Chondrocyte (in vitro differentiated cells): ENCODE results near the gene WNT9A. TPM values are rescaled to one million over a fixed set of nuclear protein-coding genes. Genes with fewer than 3 reads are reported as not detected.
"Not testable (repeated sequence)": the region's sequence is repeated elsewhere in the genome, so short reads cannot be mapped to it uniquely, and the experiment has no call there.

Source experiments
- DNase-seq: peaks from one replicate; pipeline ENCODE4 v3.0.0; 2021; ENCODE audit warnings: mixed read lengths, low spot score
- H3K27ac Mint-ChIP-seq: one replicate; pipeline ENCODE4 v1.8.0; 2021; ENCODE audit warnings: mild to moderate bottlenecking, moderate library complexity, mixed read lengths; ENCODE audit not compliant: unreplicated experiment
- H3K27me3 Mint-ChIP-seq: 2 replicates; pipeline ENCODE4 v1.8.0; 2021; ENCODE audit warnings: low read depth, mixed read lengths
- H3K36me3 Mint-ChIP-seq: 2 replicates; pipeline ENCODE4 v1.8.0; 2021; ENCODE audit warnings: low read depth, mixed read lengths
- H3K4me1 Mint-ChIP-seq: 2 replicates; pipeline ENCODE4 v1.8.0; 2021; ENCODE audit warnings: low read depth, mild to moderate bottlenecking, mixed read lengths
- H3K4me3 Mint-ChIP-seq: one replicate; pipeline ENCODE4 v1.8.0; 2021; ENCODE audit warnings: mild to moderate bottlenecking, moderate library complexity, mixed read lengths; ENCODE audit not compliant: unreplicated experiment
- H3K9me3 Mint-ChIP-seq: 2 replicates; pipeline ENCODE4 v1.8.0; 2021; ENCODE audit warnings: low read depth, mixed read lengths
- total RNA-seq: library from RNA; stranded (reverse); gene quantifications from 3 replicates; pipeline ENCODE4 v1.2.1, GENCODE V29; 2021
- TF ChIP-seq, protein P1 (sequence below): fragments of 200-600 bp; sonication (generic); IDR thresholded peaks from 2 replicates; pipeline ENCODE4 v1.5.0; 2021; ENCODE audit warnings: antibody characterized with exemption, mild to moderate bottlenecking, moderate library complexity

WNT9A gene
- total RNA-seq, 1 donor from 2014 or later: 2.5 TPM

DNA sequence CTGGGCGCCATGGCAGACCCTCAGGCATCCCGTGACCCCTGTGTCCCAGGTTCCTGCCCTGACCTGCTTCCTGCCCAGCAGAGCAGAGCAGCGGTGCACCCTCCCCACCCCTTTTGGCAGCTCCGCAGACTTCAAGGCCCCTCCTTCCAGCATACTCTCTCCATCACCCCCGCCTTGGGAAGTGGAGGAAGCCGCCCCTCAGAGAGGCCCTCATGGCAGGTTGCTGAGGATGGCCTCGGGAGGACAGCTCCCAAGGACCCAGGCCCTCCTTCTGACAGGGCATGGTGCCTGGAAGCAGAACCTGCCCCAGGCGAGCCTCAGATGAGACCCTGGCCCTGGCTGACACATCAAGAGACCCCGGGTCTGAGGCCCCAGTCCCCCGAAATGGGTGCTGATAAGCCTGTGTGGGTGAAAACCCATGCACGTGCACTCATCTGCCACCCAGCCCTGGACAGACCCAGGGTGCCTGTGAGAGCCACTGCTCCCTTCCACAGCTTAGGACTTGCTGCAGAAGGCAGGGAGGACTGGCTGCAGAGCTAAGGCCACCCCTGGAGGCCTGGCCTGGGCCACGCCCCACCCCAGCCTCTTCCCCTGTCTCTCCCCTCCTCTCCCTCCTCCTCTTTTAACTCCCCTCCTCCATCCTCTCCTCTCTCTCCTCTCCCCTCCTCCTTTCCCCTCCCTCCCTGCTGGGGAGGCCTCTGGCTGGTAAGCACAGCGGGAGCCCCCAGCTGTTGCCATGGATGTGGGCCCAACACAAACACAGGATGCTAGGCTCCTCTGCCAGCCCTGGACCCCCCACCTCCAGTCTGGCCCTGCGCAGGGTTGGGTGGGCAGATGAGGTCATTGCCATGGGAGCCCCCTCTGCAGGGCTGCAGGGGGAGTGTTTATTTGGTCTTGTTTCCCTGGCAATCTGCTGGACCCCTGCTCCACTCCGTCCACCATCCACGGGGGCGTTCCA is 33.7 kb downstream of the WNT9A start:
- Mint-ChIP-seq H3K27me3 (no peaks in the 10 kb centered on the region), H3K9me3 (no peaks in the 10 kb centered on the region), H3K27ac (no peak overlapping the region), H3K4me3 (no peak overlapping the region), H3K4me1 (peaks cover 16% of the 10 kb centered on the region), H3K36me3 (no peaks in the 10 kb centered on the region)
- peak; percentile 82 for DNase-seq
- TF ChIP-seq, protein P1, sequence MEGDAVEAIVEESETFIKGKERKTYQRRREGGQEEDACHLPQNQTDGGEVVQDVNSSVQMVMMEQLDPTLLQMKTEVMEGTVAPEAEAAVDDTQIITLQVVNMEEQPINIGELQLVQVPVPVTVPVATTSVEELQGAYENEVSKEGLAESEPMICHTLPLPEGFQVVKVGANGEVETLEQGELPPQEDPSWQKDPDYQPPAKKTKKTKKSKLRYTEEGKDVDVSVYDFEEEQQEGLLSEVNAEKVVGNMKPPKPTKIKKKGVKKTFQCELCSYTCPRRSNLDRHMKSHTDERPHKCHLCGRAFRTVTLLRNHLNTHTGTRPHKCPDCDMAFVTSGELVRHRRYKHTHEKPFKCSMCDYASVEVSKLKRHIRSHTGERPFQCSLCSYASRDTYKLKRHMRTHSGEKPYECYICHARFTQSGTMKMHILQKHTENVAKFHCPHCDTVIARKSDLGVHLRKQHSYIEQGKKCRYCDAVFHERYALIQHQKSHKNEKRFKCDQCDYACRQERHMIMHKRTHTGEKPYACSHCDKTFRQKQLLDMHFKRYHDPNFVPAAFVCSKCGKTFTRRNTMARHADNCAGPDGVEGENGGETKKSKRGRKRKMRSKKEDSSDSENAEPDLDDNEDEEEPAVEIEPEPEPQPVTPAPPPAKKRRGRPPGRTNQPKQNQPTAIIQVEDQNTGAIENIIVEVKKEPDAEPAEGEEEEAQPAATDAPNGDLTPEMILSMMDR: peak; percentile 8

DNA sequence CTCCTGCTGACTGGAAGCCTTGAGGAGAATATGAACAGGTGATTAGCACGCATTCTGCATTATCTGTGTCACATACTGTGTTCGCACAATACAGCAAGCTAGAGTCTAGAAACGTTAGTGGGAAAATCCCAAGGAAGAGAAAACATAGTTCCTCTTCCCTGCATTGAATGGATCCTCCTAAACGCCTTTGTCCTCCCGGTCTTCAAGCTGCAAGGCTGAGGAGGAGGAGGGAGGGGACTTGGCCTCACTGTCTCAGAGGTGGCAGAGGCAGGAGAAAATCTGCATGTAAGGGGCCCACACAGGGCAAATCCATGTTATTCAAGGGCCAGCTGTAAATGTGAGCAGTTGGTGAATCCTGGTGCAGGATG is 34.4 kb downstream of the WNT9A start:
- Mint-ChIP-seq H3K4me1 (peaks cover 16% of the 10 kb centered on the region), H3K9me3 (no peaks in the 10 kb centered on the region), H3K27ac (no peak overlapping the region), H3K36me3 (peaks cover 2% of the 10 kb centered on the region), H3K4me3 (no peak overlapping the region), H3K27me3 (no peaks in the 10 kb centered on the region)
- TF ChIP-seq, protein P1: no peak
- no peak for DNase-seq

DNA sequence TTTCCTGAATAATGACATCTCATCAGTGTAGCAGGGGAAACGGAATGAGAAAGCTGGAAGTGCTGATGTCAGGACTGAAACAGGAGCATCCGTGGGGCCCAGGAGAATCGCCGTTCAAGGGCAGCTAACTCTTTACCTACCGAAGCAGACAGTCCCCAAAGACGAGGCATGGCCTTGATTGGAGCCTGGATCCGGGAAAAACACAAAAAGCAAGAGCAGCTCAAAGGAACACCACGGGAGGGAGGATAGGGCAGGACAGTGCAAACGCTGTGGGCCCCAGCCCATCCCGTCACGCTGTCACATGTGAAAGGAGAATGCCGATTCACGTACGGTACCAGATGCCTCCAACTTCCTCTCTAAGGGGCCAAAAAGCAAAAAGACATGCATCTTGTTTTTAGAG is 34.9 kb downstream of the WNT9A start:
- Mint-ChIP-seq H3K27me3 (no peaks in the 10 kb centered on the region), H3K4me1 (peaks cover 16% of the 10 kb centered on the region), H3K36me3 (peaks cover 2% of the 10 kb centered on the region), H3K4me3 (no peak overlapping the region), H3K27ac (no peak overlapping the region), H3K9me3 (no peaks in the 10 kb centered on the region)
- TF ChIP-seq, protein P1: no peak
- DNase-seq: no peak

DNA sequence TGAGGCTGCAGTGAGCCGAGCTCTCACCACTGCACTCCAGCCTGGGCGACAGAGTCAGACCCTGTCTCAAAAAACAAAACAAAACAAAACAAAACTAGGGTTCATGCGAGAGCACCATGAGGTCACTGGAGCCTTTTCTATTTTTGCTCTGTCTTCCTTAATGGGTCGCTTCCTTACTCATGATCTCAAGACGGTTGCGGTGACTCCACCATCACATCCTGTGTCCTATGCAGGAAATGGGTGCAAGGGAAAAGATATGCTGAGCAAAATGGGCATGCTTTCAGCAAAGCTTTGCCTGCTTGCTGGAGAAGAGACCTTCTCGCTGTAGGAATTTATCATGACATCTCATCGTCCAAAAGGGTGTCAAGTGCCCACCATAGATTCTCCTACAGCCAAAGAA is 36.4 kb downstream of the WNT9A start:
- H3K27me3 Mint-ChIP-seq: no peaks in the 10 kb centered on the region
- no peak overlapping the region for H3K4me3 Mint-ChIP-seq
- H3K4me1 Mint-ChIP-seq: peaks cover 16% of the 10 kb centered on the region
- no peak for DNase-seq
- TF ChIP-seq, protein P1: no peak
- no peaks in the 10 kb centered on the region for H3K9me3 Mint-ChIP-seq
- H3K36me3 Mint-ChIP-seq: peaks cover 2% of the 10 kb centered on the region
- H3K27ac Mint-ChIP-seq: no peak overlapping the region

DNA sequence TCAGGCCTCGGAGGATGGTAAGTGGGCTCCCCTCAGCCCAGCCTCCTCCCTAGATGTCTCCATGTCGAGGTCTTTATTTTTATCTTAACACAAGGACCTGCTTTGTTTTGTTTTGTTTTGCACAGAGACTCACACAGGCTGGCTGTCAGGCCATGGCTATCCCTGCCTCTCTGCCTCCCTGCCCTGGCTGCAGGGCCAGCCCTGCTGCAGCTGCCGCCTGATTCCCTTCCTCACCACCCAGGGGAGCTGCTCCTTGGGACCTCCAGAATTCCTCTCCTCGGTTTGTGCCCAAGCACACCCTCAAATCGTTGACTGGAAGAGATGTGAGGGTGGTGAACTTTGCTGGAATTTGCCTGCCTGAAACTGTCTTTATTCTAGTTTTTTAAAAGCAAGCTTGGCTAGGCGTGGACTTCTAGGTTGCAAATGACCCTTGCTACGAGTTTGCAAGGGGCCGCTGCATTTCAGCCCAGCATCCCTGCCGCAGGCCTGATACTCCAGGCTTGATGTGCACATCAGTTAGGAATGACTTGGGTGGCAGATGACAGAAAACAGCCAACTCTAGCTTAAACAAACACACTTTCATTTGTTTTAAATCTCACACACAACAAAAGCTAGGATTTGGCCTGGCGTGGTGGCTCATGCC is 37.1 kb downstream of the WNT9A start:
- H3K9me3 Mint-ChIP-seq: no peaks in the 10 kb centered on the region
- TF ChIP-seq, protein P1: no peak
- DNase-seq: no peak
- H3K4me1 Mint-ChIP-seq: peaks cover 16% of the 10 kb centered on the region
- H3K36me3 Mint-ChIP-seq: peaks cover 2% of the 10 kb centered on the region
- no peaks in the 10 kb centered on the region for H3K27me3 Mint-ChIP-seq
- H3K4me3 Mint-ChIP-seq: no peak overlapping the region
- H3K27ac Mint-ChIP-seq: no peak overlapping the region

DNA sequence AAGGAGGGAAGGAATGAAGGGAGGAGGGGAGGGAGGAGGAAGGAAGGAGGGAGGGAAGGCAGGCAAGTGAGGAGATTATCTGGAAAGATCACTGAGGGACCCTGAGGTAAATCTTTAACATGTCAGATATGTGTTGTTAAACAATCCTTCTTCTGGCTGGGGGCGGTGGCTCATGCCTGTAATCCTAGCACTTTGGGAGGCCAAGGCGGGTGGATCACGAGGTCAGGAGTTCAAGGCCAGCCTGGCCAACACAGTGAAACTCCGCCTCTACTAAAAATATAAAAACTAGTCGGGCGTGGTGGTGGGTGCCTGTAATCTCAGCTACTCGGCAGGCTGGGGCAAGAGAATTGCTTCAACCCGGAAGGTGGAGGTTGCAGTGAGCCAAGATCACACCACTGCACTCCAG is 37.8 kb downstream of the WNT9A start:
- not testable (repeated sequence) for H3K27me3 Mint-ChIP-seq, H3K27ac Mint-ChIP-seq, H3K4me3 Mint-ChIP-seq, H3K9me3 Mint-ChIP-seq, H3K36me3 Mint-ChIP-seq, DNase-seq
- peaks cover 16% of the 10 kb centered on the region for H3K4me1 Mint-ChIP-seq
